Measurements from ENCODE around the gene IYD.

IYD gene

GRCh38 chr6:150368762-150369161 is at the start of gene IYD:
Gene IYD, plus strand, starts transcription at chr6:150369012. Its CDS starts 20 bp downstream, at chr6:150369032.
- no peak for DNase-seq (ENCODE audit: low read depth)

GRCh38 chr6:150319924-150320323 is 48.9 kb upstream of the IYD start:
- no peak for DNase-seq (ENCODE audit: low read depth)

- DNase-seq (ENCODE audit: low read depth): no peak
Measured at GRCh38 chr6:150320442-150320841, 48.4 kb upstream of the IYD start.

- no peak for DNase-seq (ENCODE audit: low read depth)
Measured at GRCh38 chr6:150322466-150322871, 46.3 kb upstream of the IYD start.

- DNase-seq (ENCODE audit: low read depth): no peak
Measured at GRCh38 chr6:150323205-150323604, 45.6 kb upstream of the IYD start.

- no peak for DNase-seq (ENCODE audit: low read depth)
Measured at GRCh38 chr6:150324044-150324443, 44.8 kb upstream of the IYD start.

- no peak for DNase-seq (ENCODE audit: low read depth)
Measured at GRCh38 chr6:150325066-150325772, 43.6 kb upstream of the IYD start.

- DNase-seq (ENCODE audit: low read depth): no peak
Measured at GRCh38 chr6:150327117-150327774, 41.6 kb upstream of the IYD start.

- no peak for DNase-seq (ENCODE audit: low read depth)
Measured at GRCh38 chr6:150328744-150329405, 39.9 kb upstream of the IYD start.

- no peak for DNase-seq (ENCODE audit: low read depth)
Measured at GRCh38 chr6:150331344-150331743, 37.5 kb upstream of the IYD start.

GRCh38 chr6:150332939-150333584 is 35.8 kb upstream of the IYD start:
- DNase-seq (ENCODE audit: low read depth): no peak

- no peak for DNase-seq (ENCODE audit: low read depth)
Measured at GRCh38 chr6:150333585-150333941, 35.2 kb upstream of the IYD start.

GRCh38 chr6:150334790-150335783 is 33.7 kb upstream of the IYD start:
- DNase-seq (ENCODE audit: low read depth): no peak

GRCh38 chr6:150336299-150336698 is 32.5 kb upstream of the IYD start:
- no peak for DNase-seq (ENCODE audit: low read depth)

GRCh38 chr6:150336708-150337107 is 32.1 kb upstream of the IYD start:
- no peak for DNase-seq (ENCODE audit: low read depth)

GRCh38 chr6:150342126-150342525 is 26.7 kb upstream of the IYD start:
- no peak for DNase-seq (ENCODE audit: low read depth)

GRCh38 chr6:150343434-150343833 is 25.4 kb upstream of the IYD start:
- no peak for DNase-seq (ENCODE audit: low read depth)

GRCh38 chr6:150345781-150346180 is 23.0 kb upstream of the IYD start:
- DNase-seq (ENCODE audit: low read depth): no peak

GRCh38 chr6:150346346-150346745 is 22.5 kb upstream of the IYD start:
- DNase-seq (ENCODE audit: low read depth): no peak

- no peak for DNase-seq (ENCODE audit: low read depth)
Measured at GRCh38 chr6:150347845-150348244, 21.0 kb upstream of the IYD start.

- DNase-seq (ENCODE audit: low read depth): no peak
Measured at GRCh38 chr6:150349546-150349945, 19.3 kb upstream of the IYD start.

All from GM04504 (cell line).